C4-2B (cell line): ENCODE results near the gene FAM20A.

Experiments
- CTCF ChIP-seq: fragments of 450-650 bp; conservative IDR thresholded peaks from 2 replicates; pipeline ENCODE4 v1.5.1; 2017; ENCODE audit warnings: mild to moderate bottlenecking
- ZFX ChIP-seq: fragments of 450-650 bp; IDR thresholded peaks from 2 replicates; pipeline ENCODE4 v1.6.1; 2017

DNA sequence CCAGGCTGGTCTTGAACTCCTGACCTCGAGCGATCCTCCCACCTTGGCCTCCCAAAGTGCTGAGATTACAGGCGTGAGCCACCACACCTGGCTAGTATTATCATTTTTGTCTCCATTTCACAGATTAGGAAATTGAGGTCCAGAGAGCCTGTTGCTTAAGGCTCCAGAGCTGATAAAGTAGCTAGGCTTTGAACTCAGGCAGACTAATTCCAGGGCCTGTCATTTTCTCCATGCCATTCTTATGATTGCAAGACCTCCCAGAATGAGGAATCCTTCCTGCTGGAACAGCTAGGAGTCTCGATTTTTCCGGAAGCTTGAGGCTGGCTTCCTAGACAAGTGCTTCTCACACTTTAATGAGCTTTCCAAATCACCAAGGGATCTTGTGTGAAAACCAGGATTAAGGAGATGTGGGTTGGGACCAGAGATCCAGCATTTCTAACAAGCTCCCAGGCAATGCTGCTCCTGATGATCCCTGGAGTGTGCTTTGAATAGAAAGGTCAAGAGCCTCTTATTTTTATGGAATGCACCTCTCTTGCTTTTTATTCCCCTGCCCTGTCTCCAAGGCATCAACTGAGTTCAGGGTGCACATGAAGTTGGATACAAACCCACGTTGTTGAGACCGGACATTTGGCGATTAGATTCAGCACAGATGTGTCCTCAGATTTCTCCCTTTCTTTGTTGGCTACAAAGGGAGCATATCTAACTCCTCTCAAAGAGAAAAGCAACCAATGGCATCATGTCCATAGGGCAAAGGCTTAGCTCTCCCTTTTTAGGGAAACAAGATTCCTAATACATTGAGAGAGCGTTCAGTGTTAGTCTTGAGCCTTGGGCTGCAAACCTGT, 40.3 kb upstream of the FAM20A start:
- TF ChIP-seq CTCF = no peak
- no peak for TF ChIP-seq ZFX
